Activated B cell treated with CpG ODN at 0.5 μM for 24 hours (primary cell): Measurements from ENCODE around the gene TRO. TPM values are rescaled to one million over a fixed set of nuclear protein-coding genes. Genes with fewer than 3 reads are reported as not detected.

ENCODE experiments used
- ATAC-seq: fragments of 200-7000 bp; cut with Tn5 transposase; one replicate; pipeline ENCODE4 v1.10.0; 2021; ENCODE audit warnings: low read depth, mild to moderate bottlenecking, moderate library complexity
- CTCF ChIA-PET: fragments of 350-600 bp; sonication (Branson Sonifier 250); formaldehyde crosslinking; loops from one replicate; lab custom pipeline; 2021; ENCODE audit warnings: antibody characterized with exemption; lab: Charles Lee
- POLR2A ChIA-PET: fragments of 350-600 bp; sonication (Branson Sonifier 250); formaldehyde crosslinking; loops from one replicate; lab custom pipeline; 2021; ENCODE audit warnings: antibody characterized with exemption; lab: Charles Lee
- DNase-seq: peaks from one replicate; pipeline ENCODE4 v3.0.0; 2022
- H3K27ac Mint-ChIP-seq: one replicate; pipeline ENCODE4 v1.8.0; 2020; ENCODE audit warnings: mixed read lengths
- H3K27me3 Mint-ChIP-seq: one replicate; pipeline ENCODE4 v1.8.0; 2021; ENCODE audit warnings: mixed read lengths
- H3K36me3 Mint-ChIP-seq: one replicate; pipeline ENCODE4 v1.8.0; 2021; ENCODE audit warnings: low read depth, mixed read lengths
- H3K4me1 Mint-ChIP-seq: one replicate; pipeline ENCODE4 v1.8.0; 2021; ENCODE audit warnings: mixed read lengths
- H3K4me3 Mint-ChIP-seq: one replicate; pipeline ENCODE4 v1.8.0; 2020; ENCODE audit warnings: mild to moderate bottlenecking, mixed read lengths
- H3K9me3 Mint-ChIP-seq: one replicate; pipeline ENCODE4 v1.8.0; 2020; ENCODE audit warnings: mixed read lengths
- CTCF ChIP-seq: fragments of 200-600 bp; IDR thresholded peaks from one replicate; pipeline ENCODE4 v1.8.0; 2022; ENCODE audit warnings: antibody characterized with exemption, mild to moderate bottlenecking
- intact Hi-C: fragments of 100-400 bp; cut with micrococcal nuclease; formaldehyde crosslinking; loops from one replicate; pipeline ENCODE4 v1.15.1; 2024
- total RNA-seq: library from RNA; stranded (reverse); gene quantifications from 2 replicates; pipeline ENCODE4 v1.2.3, GENCODE V29; 2022

The TRO gene
- total RNA-seq, 1 donor from 2014 or later: 2.6 TPM

DNA sequence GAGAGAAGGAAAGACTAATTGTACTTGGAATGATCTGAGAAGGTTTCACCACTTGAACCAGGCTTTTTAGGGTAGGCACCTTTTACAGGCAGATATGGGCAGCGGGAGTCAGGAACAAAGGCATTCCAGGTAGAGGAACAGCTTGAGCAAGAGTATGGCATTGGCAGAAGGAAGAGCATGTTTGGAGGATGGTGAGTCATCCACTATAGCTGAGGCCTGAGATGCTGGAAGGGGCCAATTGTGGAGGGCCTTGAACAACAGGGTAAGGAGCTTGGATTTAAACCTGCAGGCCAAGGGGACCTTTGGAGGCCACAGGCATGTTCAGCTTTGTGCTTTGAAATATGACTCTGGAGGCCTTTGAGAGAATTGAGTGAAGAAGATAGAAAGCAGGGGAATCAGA, 41.1 kb downstream of the TRO start:
- Mint-ChIP-seq H3K36me3 (no peaks in the 10 kb centered on the region), H3K9me3 (no peaks in the 10 kb centered on the region), H3K27me3 (no peaks in the 10 kb centered on the region), H3K4me1 (no peaks in the 10 kb centered on the region), H3K27ac (no peak overlapping the region), H3K4me3 (no peak overlapping the region)
- intact Hi-C loops: no loop called here
- TF ChIP-seq CTCF: no peak
- DNase-seq (no peak), ATAC-seq (no peak)
- CTCF ChIA-PET: no interaction called here
- POLR2A ChIA-PET: no interaction called here

DNA sequence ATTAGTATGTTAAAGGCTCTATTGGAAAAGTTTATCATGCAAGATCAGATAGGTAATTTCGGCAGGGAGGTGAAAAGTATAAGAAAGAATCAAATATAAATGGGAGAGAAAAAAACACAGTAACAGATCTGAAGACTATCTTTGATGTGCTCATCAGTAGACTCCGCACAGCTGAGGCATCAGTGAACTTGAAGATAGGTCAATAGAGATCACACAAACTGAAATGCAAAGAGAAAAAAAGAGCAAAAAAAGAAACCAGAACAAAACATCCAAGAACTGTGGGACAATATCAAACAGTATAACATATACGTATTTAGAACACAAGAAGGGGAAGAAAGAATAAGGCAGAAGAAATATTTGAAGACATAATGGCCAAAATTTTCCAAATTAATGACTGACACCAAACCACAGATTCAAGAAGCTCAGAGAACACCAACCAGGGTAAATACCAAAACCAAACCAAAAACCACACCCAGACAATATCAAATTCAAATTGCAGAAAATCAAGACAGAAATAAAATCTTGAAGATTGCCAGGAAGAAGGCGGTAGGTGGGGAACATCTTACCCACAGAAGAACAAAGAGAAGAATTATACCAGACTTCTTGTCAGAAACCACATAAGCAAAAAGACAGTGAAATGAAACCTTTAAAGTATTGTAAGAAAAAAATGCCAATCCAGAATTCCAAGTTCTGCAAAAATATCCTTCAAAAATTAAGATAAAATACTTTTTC, 44.3 kb downstream of the TRO start:
- H3K9me3 Mint-ChIP-seq: peaks cover 5% of the 10 kb centered on the region
- H3K36me3 Mint-ChIP-seq: no peaks in the 10 kb centered on the region
- DNase-seq (no peak), ATAC-seq (no peak)
- POLR2A ChIA-PET: no interaction called here
- no peak for TF ChIP-seq CTCF
- H3K4me1 Mint-ChIP-seq: no peaks in the 10 kb centered on the region
- no peak overlapping the region for H3K27ac Mint-ChIP-seq
- no peak overlapping the region for H3K4me3 Mint-ChIP-seq
- no peaks in the 10 kb centered on the region for H3K27me3 Mint-ChIP-seq
- intact Hi-C loops: no loop called here
- CTCF ChIA-PET: no interaction called here

- TF ChIP-seq CTCF: no peak
- Mint-ChIP-seq H3K4me3 (no peak overlapping the region), H3K36me3 (no peaks in the 10 kb centered on the region), H3K9me3 (no peaks in the 10 kb centered on the region), H3K27ac (no peak overlapping the region), H3K27me3 (no peaks in the 10 kb centered on the region), H3K4me1 (no peaks in the 10 kb centered on the region)
- POLR2A ChIA-PET: no interaction called here
- DNase-seq: no peak
- intact Hi-C loops: no loop called here
- ATAC-seq: no peak
- CTCF ChIA-PET: no interaction called here
These were observed 56.8 kb downstream of the TRO start for GRCh38 chrX:54977387-54977786.

DNA sequence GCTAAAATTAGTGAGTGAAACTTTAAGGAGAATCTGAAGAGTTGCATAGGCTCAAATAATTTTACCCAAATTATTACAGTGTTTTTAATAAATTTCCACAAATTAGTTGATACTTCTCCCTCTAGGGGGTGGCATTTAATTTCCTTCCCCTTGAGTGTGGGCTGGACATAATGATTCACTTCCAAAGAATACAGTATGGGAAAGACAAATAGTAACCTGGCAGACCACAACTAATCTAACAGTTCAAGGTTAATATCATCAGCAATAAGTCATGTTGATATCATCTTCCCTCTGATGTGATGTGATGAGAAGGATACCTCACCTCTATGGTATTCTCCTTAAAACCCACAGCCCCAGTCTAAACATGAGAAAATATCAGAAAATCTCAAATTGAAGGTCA, 57.8 kb downstream of the TRO start:
- TF ChIP-seq CTCF: no peak
- Mint-ChIP-seq H3K27me3 (no peaks in the 10 kb centered on the region), H3K4me1 (no peaks in the 10 kb centered on the region), H3K36me3 (no peaks in the 10 kb centered on the region), H3K4me3 (no peak overlapping the region), H3K9me3 (no peaks in the 10 kb centered on the region), H3K27ac (no peak overlapping the region)
- ATAC-seq (no peak), DNase-seq (no peak)
- intact Hi-C loops: no loop called here
- ChIA-PET CTCF (no interaction called here), POLR2A (no interaction called here)

DNA sequence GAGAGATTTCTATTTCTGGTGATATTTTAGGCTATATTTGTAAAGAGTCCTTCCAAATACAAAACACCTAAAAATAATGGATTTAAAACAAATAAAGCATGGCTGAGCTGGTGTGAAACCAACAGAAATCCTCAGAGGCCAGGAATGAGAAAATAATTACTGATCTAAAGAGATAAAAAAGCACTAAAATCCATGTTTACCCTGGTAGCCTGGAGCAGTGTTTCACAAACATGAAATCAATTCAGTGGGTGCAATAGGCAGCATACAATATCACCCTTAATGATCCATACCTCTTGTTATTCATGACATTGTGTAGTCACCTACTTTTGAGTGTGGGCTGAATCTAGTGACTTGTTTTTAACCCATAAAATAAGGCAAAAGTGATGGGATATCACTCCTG, 58.8 kb downstream of the TRO start:
- DNase-seq: no peak
- H3K4me3 Mint-ChIP-seq: no peak overlapping the region
- H3K27ac Mint-ChIP-seq: no peak overlapping the region
- ChIA-PET CTCF (no interaction called here), POLR2A (no interaction called here)
- no peaks in the 10 kb centered on the region for H3K36me3 Mint-ChIP-seq
- TF ChIP-seq CTCF: no peak
- intact Hi-C loops: no loop called here
- H3K4me1 Mint-ChIP-seq: no peaks in the 10 kb centered on the region
- no peaks in the 10 kb centered on the region for H3K27me3 Mint-ChIP-seq
- no peak for ATAC-seq
- H3K9me3 Mint-ChIP-seq: peaks cover 6% of the 10 kb centered on the region
